OCI-LY7 (cell line): ENCODE measurements around the gene SELPLG. TPM values are rescaled to one million over a fixed set of nuclear protein-coding genes. Genes with fewer than 3 reads are reported as not detected.

ENCODE experiments used
- BruUV-seq: library from RNA; stranded (reverse); fragments of 400-500 nt; replicated peaks from 2 replicates; lab custom pipeline; 2021; lab: Mats Ljungman, UMichigan
- CTCF ChIA-PET: fragments of 300-600 bp; sonication (Branson Sonifier 250); formaldehyde crosslinking; loops from one replicate; lab custom pipeline; 2022; ENCODE audit warnings: antibody characterized with exemption; ENCODE audit not compliant: unreplicated experiment; lab: Charles Lee
- POLR2A ChIA-PET: fragments of 300-600 bp; sonication (Branson Sonifier 250); formaldehyde crosslinking; loops from one replicate; lab custom pipeline; 2022; ENCODE audit warnings: antibody characterized with exemption; lab: Charles Lee
- DNase-seq: peaks from one replicate; pipeline ENCODE4 v3.0.0-alpha.2; 2015; ENCODE audit warnings: low spot score
- H2AFZ ChIP-seq: fragments of 200-600 bp; sonication (generic), shearing (Covaris generic); 2 replicates; pipeline ENCODE4 v1.6.1; 2014; ENCODE audit warnings: mild to moderate bottlenecking, antibody characterized with exemption, low read length, moderate library complexity
- H3K27ac ChIP-seq: fragments of 200-600 bp; sonication (generic); 2 replicates; pipeline ENCODE4 v1.5.1; 2014; ENCODE audit warnings: mixed run types, low read depth, mild to moderate bottlenecking, moderate library complexity, low read length, inconsistent platforms; ENCODE audit not compliant: poor library complexity, severe bottlenecking
- H3K36me3 ChIP-seq: fragments of 200-600 bp; sonication (generic); 2 replicates; pipeline ENCODE4 v1.6.1; 2014; ENCODE audit warnings: mild to moderate bottlenecking, antibody characterized with exemption, low read length, moderate library complexity, mixed read lengths; ENCODE audit not compliant: insufficient read depth
- H3K4me1 ChIP-seq: fragments of 200-600 bp; sonication (generic); 2 replicates; pipeline ENCODE4 v1.5.1; 2014; ENCODE audit warnings: mild to moderate bottlenecking, low read length; ENCODE audit not compliant: insufficient read depth, poor library complexity, severe bottlenecking
- H3K4me2 ChIP-seq: fragments of 200-600 bp; sonication (generic); 2 replicates; pipeline ENCODE4 v1.6.1; 2014; ENCODE audit warnings: mild to moderate bottlenecking, low read length
- H3K4me3 ChIP-seq: fragments of 200-600 bp; sonication (generic); 2 replicates; pipeline ENCODE4 v1.5.1; 2014; ENCODE audit warnings: mild to moderate bottlenecking, low read depth, low read length; ENCODE audit not compliant: poor library complexity, severe bottlenecking
- H3K79me2 ChIP-seq: fragments of 200-600 bp; sonication (generic); 2 replicates; pipeline ENCODE4 v1.6.1; 2016; ENCODE audit warnings: low read depth, mild to moderate bottlenecking, low read length, moderate library complexity, mixed read lengths; ENCODE audit not compliant: insufficient read depth
- H3K9me2 ChIP-seq: fragments of 200-600 bp; sonication (generic); 2 replicates; pipeline ENCODE4 v1.6.1; 2016; ENCODE audit warnings: mild to moderate bottlenecking, low read length, mixed read lengths; ENCODE audit not compliant: insufficient read depth
- H3K9me3 ChIP-seq: fragments of 200-600 bp; sonication (generic); 2 replicates; pipeline ENCODE4 v1.6.1; 2014; ENCODE audit warnings: mild to moderate bottlenecking, mixed run types, low read length, mixed read lengths
- H4K20me1 ChIP-seq: fragments of 200-600 bp; sonication (generic); 2 replicates; pipeline ENCODE4 v1.6.1; 2014; ENCODE audit warnings: mild to moderate bottlenecking, antibody characterized with exemption, low read length, moderate library complexity, mixed read lengths; ENCODE audit not compliant: insufficient read depth
- CTCF ChIP-seq: fragments of 200-600 bp; sonication (generic); conservative IDR thresholded peaks from 2 replicates; pipeline ENCODE4 v1.5.1; 2014; ENCODE audit warnings: mild to moderate bottlenecking, antibody characterized with exemption, low read length, moderate library complexity, mixed read lengths
- EZH2phosphoT487 ChIP-seq: fragments of 200-600 bp; sonication (generic); IDR thresholded peaks from 2 replicates; pipeline ENCODE4 v1.6.1; 2018; ENCODE audit warnings: low read depth, borderline replicate concordance, mild to moderate bottlenecking, mixed run types, antibody characterized with exemption, low read length, moderate library complexity, mixed read lengths
- intact Hi-C: fragments of 100-400 bp; cut with micrococcal nuclease; formaldehyde crosslinking; loops from one replicate; pipeline ENCODE4 v1.10.0; 2022; ENCODE audit not compliant: unreplicated experiment
- total RNA-seq, 2 experiments: library from RNA; depleted of rRNA in 1 of 2; stranded (reverse); fragments of >200 nt in 1 of 2; shearing (Covaris generic) in 1 of 2; gene quantifications; 2 replicates each; pipeline ENCODE4 v1.2.3, GENCODE V29; 2014 to 2022

SELPLG gene
- total RNA-seq, 2 experiments from 2014 or later, result 20.0 to 21.0 TPM

GRCh38 chr12:108616359-108616758, 17.3 kb downstream of the SELPLG start:
- peaks cover 12% of the 10 kb centered on the region for H3K9me3 ChIP-seq
- no TSS peak for BruUV-seq
- TF ChIP-seq CTCF, result no peak
- no peak for TF ChIP-seq EZH2phosphoT487
- peaks cover 30% of the 10 kb centered on the region for H3K4me1 ChIP-seq
- H3K36me3 ChIP-seq, result 0 out of 2 replicates have a peak, but pooled peaks cover 4% of the 10 kb centered on the region
- no peaks in the 10 kb centered on the region for H4K20me1 ChIP-seq
- no peak overlapping the region for H3K4me3 ChIP-seq
- H2AFZ ChIP-seq, result no peak overlapping the region
- POLR2A ChIA-PET, result interaction anchor here (1.2 to 7.5 kb wide), 6 partner anchors 18 to 185 kb away, joined by 5 to 85 read pairs (median 22); partner anchors contain the start of gene SELPLG
- no peaks in the 10 kb centered on the region for H3K9me2 ChIP-seq
- peak overlapping the region; percentile 40 for H3K4me2 ChIP-seq
- peak overlapping the region; percentile 61 for H3K27ac ChIP-seq
- no peak for DNase-seq
- H3K79me2 ChIP-seq, result no peaks in the 10 kb centered on the region
- CTCF ChIA-PET, result interaction anchor here (2.0 to 3.0 kb wide), 3 partner anchors 18 to 46 kb away, joined by 5 to 18 read pairs (median 13); partner anchors contain the start of gene SELPLG
- intact Hi-C loops, result loop anchor here (5.0 kb wide), 1 partner anchor 99 kb away; the partner anchor contains the start of gene FICD

- Histone ChIP-seq H3K9me3 (peaks cover 12% of the 10 kb centered on the region), H4K20me1 (no peaks in the 10 kb centered on the region), H3K27ac (no peak overlapping the region), H3K4me3 (no peak overlapping the region), H3K4me2 (no peak overlapping the region), H3K79me2 (no peaks in the 10 kb centered on the region), H3K9me2 (no peaks in the 10 kb centered on the region), H2AFZ (no peak overlapping the region), H3K4me1 (peaks cover 30% of the 10 kb centered on the region), H3K36me3 (0 out of 2 replicates have a peak, but pooled peaks cover 4% of the 10 kb centered on the region)
- TF ChIP-seq CTCF, result no peak
- TF ChIP-seq EZH2phosphoT487, result no peak
- intact Hi-C loops, result loop anchor here (5.0 kb wide), 1 partner anchor 99 kb away; the partner anchor contains the start of gene FICD
- BruUV-seq, result no TSS peak
- no peak for DNase-seq
- ChIA-PET CTCF (interaction anchor here (0.8 to 3.0 kb wide), 3 partner anchors 19 to 45 kb away, joined by 3 to 18 read pairs (median 5); partner anchors contain the start of gene SELPLG), POLR2A (interaction anchor here (0.7 to 7.5 kb wide), 6 partner anchors 12 to 48 kb away, joined by 3 to 85 read pairs (median 22); partner anchors contain the start of gene SELPLG)
Measured at GRCh38 chr12:108615918-108616317, 17.8 kb downstream of the SELPLG start.

- POLR2A ChIA-PET, result interaction anchor here (0.6 to 1.8 kb wide), 3 partner anchors 18 to 42 kb away, joined by 3 to 7 read pairs (median 4); no protein-coding TSS in a partner anchor
- BruUV-seq, result no TSS peak
Measured at GRCh38 chr12:108614639-108615038, 19.1 kb downstream of the SELPLG start.

More at GRCh38 chr12:108614639-108615038, 19.1 kb downstream of the SELPLG start:
- H3K36me3 ChIP-seq, result no peaks in the 10 kb centered on the region
- H3K4me1 ChIP-seq, result peaks cover 30% of the 10 kb centered on the region
- intact Hi-C loops, result loop anchor here (5.0 kb wide), 1 partner anchor 97 kb away; the partner anchor contains the start of gene FICD
- no peak for DNase-seq
- H3K79me2 ChIP-seq, result no peaks in the 10 kb centered on the region
- no peak overlapping the region for H2AFZ ChIP-seq
- CTCF ChIA-PET, result no interaction called here
- no peak for TF ChIP-seq EZH2phosphoT487
- no peak for TF ChIP-seq CTCF
- no peak overlapping the region for H3K4me2 ChIP-seq
- H3K27ac ChIP-seq, result no peak overlapping the region
- no peaks in the 10 kb centered on the region for H3K9me2 ChIP-seq
- peaks cover 12% of the 10 kb centered on the region for H3K9me3 ChIP-seq
- H3K4me3 ChIP-seq, result no peak overlapping the region
- no peaks in the 10 kb centered on the region for H4K20me1 ChIP-seq
